HL-60 (cell line): ENCODE data around the gene BMP8B.

Experiments used
- GABPA ChIP-seq: IDR thresholded peaks from 2 replicates; pipeline ENCODE4 v1.6.1; 2012; ENCODE audit warnings: low read depth
- POLR2AphosphoS5 ChIP-seq: IDR thresholded peaks from 2 replicates; pipeline ENCODE4 v1.6.1; 2012; ENCODE audit warnings: low read depth
- REST ChIP-seq: IDR thresholded peaks from 2 replicates; pipeline ENCODE4 v1.6.1; 2012; ENCODE audit warnings: low read depth; ENCODE audit not compliant: insufficient replicate concordance
- SPI1 ChIP-seq: IDR thresholded peaks from 2 replicates; pipeline ENCODE4 v1.6.1; 2012; ENCODE audit warnings: low read depth, mild to moderate bottlenecking, borderline replicate concordance
- TF ChIP-seq, protein P1 (sequence below): IDR thresholded peaks from one replicate; pipeline ENCODE4 v1.5.1; 2011; ENCODE audit warnings: low read length, control low read depth, inconsistent platforms; ENCODE audit not compliant: insufficient read depth

GRCh38 chr1:39733161-39733560 is 55.5 kb downstream of the BMP8B start:
- TF ChIP-seq, protein P1, sequence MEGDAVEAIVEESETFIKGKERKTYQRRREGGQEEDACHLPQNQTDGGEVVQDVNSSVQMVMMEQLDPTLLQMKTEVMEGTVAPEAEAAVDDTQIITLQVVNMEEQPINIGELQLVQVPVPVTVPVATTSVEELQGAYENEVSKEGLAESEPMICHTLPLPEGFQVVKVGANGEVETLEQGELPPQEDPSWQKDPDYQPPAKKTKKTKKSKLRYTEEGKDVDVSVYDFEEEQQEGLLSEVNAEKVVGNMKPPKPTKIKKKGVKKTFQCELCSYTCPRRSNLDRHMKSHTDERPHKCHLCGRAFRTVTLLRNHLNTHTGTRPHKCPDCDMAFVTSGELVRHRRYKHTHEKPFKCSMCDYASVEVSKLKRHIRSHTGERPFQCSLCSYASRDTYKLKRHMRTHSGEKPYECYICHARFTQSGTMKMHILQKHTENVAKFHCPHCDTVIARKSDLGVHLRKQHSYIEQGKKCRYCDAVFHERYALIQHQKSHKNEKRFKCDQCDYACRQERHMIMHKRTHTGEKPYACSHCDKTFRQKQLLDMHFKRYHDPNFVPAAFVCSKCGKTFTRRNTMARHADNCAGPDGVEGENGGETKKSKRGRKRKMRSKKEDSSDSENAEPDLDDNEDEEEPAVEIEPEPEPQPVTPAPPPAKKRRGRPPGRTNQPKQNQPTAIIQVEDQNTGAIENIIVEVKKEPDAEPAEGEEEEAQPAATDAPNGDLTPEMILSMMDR, result no peak
- TF ChIP-seq POLR2AphosphoS5 (no peak), GABPA (no peak), REST (no peak), SPI1 (no peak)
